ENCODE data around the gene ARFGEF3.
"Not testable (repeated sequence)": the region's sequence is repeated elsewhere in the genome, so short reads cannot be mapped to it uniquely, and the experiment has no call there.

ARFGEF3 gene

GRCh38 chr6:138161338-138162110 is at the start of gene ARFGEF3:
TSS of gene ARFGEF3 (plus strand) at chr6:138161939. CDS start at chr6:138162087, 148 bp downstream.
- peak; percentile 41 for DNase-seq (ENCODE audit: low spot score)

- DNase-seq (ENCODE audit: low spot score) = no peak
These were observed 48.0 kb upstream of the ARFGEF3 start for GRCh38 chr6:138113588-138114210.

GRCh38 chr6:138115201-138115600 is 46.5 kb upstream of the ARFGEF3 start:
- DNase-seq (ENCODE audit: low spot score) = no peak

- DNase-seq (ENCODE audit: low spot score) = peak; percentile 68
These were observed 45.7 kb upstream of the ARFGEF3 start for GRCh38 chr6:138115877-138116660.

GRCh38 chr6:138116661-138116999 is 45.1 kb upstream of the ARFGEF3 start:
- DNase-seq (ENCODE audit: low spot score) = no peak

GRCh38 chr6:138117376-138117914 is 44.3 kb upstream of the ARFGEF3 start:
- no peak for DNase-seq (ENCODE audit: low spot score)

- DNase-seq (ENCODE audit: low spot score) = not testable (repeated sequence)
These were observed 42.5 kb upstream of the ARFGEF3 start for GRCh38 chr6:138119229-138119628.

GRCh38 chr6:138119976-138120375 is 41.8 kb upstream of the ARFGEF3 start:
- no peak for DNase-seq (ENCODE audit: low spot score)

GRCh38 chr6:138124096-138124495 is 37.6 kb upstream of the ARFGEF3 start:
- DNase-seq (ENCODE audit: low spot score) = no peak

- no peak for DNase-seq (ENCODE audit: low spot score)
These were observed 33.6 kb upstream of the ARFGEF3 start for GRCh38 chr6:138128096-138128495.

- no peak for DNase-seq (ENCODE audit: low spot score)
These were observed 32.5 kb upstream of the ARFGEF3 start for GRCh38 chr6:138129190-138129589.

- DNase-seq (ENCODE audit: low spot score) = no peak
These were observed 18.9 kb upstream of the ARFGEF3 start for GRCh38 chr6:138142806-138143205.

GRCh38 chr6:138145402-138145801 is 16.3 kb upstream of the ARFGEF3 start:
- no peak for DNase-seq (ENCODE audit: low spot score)

- no peak for DNase-seq (ENCODE audit: low spot score)
These were observed 15.2 kb upstream of the ARFGEF3 start for GRCh38 chr6:138146544-138146943.

- DNase-seq (ENCODE audit: low spot score) = no peak
These were observed 6.3 kb upstream of the ARFGEF3 start for GRCh38 chr6:138155443-138155842.

GRCh38 chr6:138157986-138158638 is 3.6 kb upstream of the ARFGEF3 start:
- DNase-seq (ENCODE audit: low spot score) = no peak

- no peak for DNase-seq (ENCODE audit: low spot score)
These were observed 2.5 kb upstream of the ARFGEF3 start for GRCh38 chr6:138159246-138159645.

GRCh38 chr6:138160329-138161087 is 1.2 kb upstream of the ARFGEF3 start:
- DNase-seq (ENCODE audit: low spot score) = no peak

GRCh38 chr6:138161088-138161337 is 726 bp upstream of the ARFGEF3 start:
- DNase-seq (ENCODE audit: low spot score) = no peak

- DNase-seq (ENCODE audit: low spot score) = no peak
These were observed 594 bp downstream of the ARFGEF3 start for GRCh38 chr6:138162111-138162954.
